ENCODE results near the gene SUCLG1. TPM values are rescaled to one million over a fixed set of nuclear protein-coding genes. Genes with fewer than 3 reads are reported as not detected.

SUCLG1 gene
- total and polyA plus RNA-seq, 2 of the 4 experiments (the other 2 are of a cell fraction), result 50.5 to 52.7 TPM

DNA sequence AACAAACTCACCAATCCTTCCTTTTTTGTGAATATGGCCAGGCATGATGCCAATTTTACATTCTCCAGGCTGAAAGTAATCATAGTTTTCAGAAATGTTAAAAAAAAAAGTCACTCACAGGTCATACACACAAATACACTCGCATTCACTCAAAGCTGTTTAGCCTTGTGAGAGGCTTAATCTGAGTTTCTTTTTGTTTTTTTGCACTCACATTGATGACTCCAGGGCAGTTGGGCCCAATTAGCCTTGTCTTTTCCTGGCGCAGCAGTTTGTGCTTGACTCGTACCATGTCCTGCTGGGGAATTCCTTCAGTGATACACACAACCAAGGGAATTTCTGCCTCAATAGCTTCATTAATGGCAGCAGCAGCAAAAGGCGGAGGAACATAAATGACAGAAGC lies 18.0 kb downstream of the SUCLG1 start:
- Histone ChIP-seq H3K9ac (ENCODE audit: low read depth, low read length) (no peak overlapping the region), H3K23ac (ENCODE audit: low read depth, low read length) (no peak overlapping the region), H4K5ac (ENCODE audit: low read depth, low read length) (no peak overlapping the region), H3K14ac (replicated peaks; ENCODE audit: low read depth, low read length) (no peak overlapping the region), H3K79me1 (ENCODE audit: low read depth in 1 of 2, low read length in 2 of 2) (peaks cover 14 to 17% of the 10 kb centered on the region in 2 experiments), H4K91ac (ENCODE audit: insufficient read depth, low read depth, low read length) (no peak overlapping the region), H3K56ac (ENCODE audit: extremely low read depth, insufficient read depth, low read length) (no peak overlapping the region), H2BK20ac (ENCODE audit: low read depth, low read length) (no peak overlapping the region), H3K4me1 (ENCODE audit: control insufficient read depth, insufficient read depth, low read length) (peaks cover 5% of the 10 kb centered on the region; the same call in 1 of the 2 replicates), H4K20me1 (ENCODE audit: insufficient read depth, low read length) (peaks cover 8% of the 10 kb centered on the region; the same call in 1 of the 2 replicates), H3K9me1 (ENCODE audit: insufficient read depth, low read length) (peaks cover 9% of the 10 kb centered on the region), H3K9me3 (ENCODE audit: control insufficient read depth, insufficient read depth, low read length) (no peaks in the 10 kb centered on the region), H2AK5ac (ENCODE audit: low read depth, low read length) (no peak overlapping the region), H3K27ac (ENCODE audit: insufficient read depth, low read length) (no peak overlapping the region), H3K27me3 (ENCODE audit: control insufficient read depth, insufficient read depth, low read length) (no peaks in the 10 kb centered on the region), H3K4me2 (ENCODE audit: low read depth, low read length) (no peak overlapping the region), H2BK120ac (ENCODE audit: low read depth, low read length) (no peak overlapping the region), H3K18ac (ENCODE audit: low read depth, low read length) (no peak overlapping the region), H2AFZ (replicated peaks; ENCODE audit: low read length, poor library complexity) (no peak overlapping the region), H3K4ac (ENCODE audit: low read depth, low read length) (no peak overlapping the region), H3K4me3 (ENCODE audit: insufficient read depth, low read depth, low read length) (no peak overlapping the region), H2BK15ac (ENCODE audit: low read depth, low read length) (no peak overlapping the region), H3K36me3 (ENCODE audit: control insufficient read depth, insufficient read depth, low read length) (peaks cover 19% of the 10 kb centered on the region), H2BK5ac (ENCODE audit: low read depth, low read length, poor library complexity, severe bottlenecking) (no peak overlapping the region), H2AK9ac (replicated peaks; ENCODE audit: low read depth, low read length, poor library complexity) (no peak overlapping the region), H4K8ac (ENCODE audit: low read depth in 2 of 2, low read length in 2 of 2) (no peak overlapping the region)
- CTCF ChIA-PET, result no interaction called here
- TF ChIP-seq, protein P1, sequence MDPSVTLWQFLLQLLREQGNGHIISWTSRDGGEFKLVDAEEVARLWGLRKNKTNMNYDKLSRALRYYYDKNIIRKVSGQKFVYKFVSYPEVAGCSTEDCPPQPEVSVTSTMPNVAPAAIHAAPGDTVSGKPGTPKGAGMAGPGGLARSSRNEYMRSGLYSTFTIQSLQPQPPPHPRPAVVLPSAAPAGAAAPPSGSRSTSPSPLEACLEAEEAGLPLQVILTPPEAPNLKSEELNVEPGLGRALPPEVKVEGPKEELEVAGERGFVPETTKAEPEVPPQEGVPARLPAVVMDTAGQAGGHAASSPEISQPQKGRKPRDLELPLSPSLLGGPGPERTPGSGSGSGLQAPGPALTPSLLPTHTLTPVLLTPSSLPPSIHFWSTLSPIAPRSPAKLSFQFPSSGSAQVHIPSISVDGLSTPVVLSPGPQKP (IDR thresholded peaks at IDR 0.05; ENCODE audit: borderline replicate concordance, low read depth, low read length), result no peak
- TF ChIP-seq CEBPB (IDR thresholded peaks at IDR 0.05; ENCODE audit: low read depth, low read length) (no peak), RCOR1 (IDR thresholded peaks at IDR 0.05; ENCODE audit: insufficient replicate concordance, low read length) (no peak), MAZ (IDR thresholded peaks at IDR 0.05; ENCODE audit: borderline replicate concordance, low read depth, low read length) (no peak), POLR2A (IDR thresholded peaks at IDR 0.05; ENCODE audit: low read depth, low read length) (no peak)
- intact Hi-C loops (cut with micrococcal nuclease), result no loop called here
- BruUV-seq (replicated peaks), result no TSS peak
- POLR2A ChIA-PET (ENCODE audit: unreplicated experiment), result no interaction called here
- in situ Hi-C loops (cut with MboI; ENCODE audit: low sequenced_read_pairs), result no loop called here
- DNase-seq, result peak; percentile 26
- dilution Hi-C loops (cut with HindIII; ENCODE audit: low sequenced_read_pairs, unreplicated experiment), result no loop called here
- ATAC-seq (ENCODE audit: low read depth), result no peak; the same call in 1 of the 2 replicates
- WGBS, 2 experiments (ENCODE audit: extremely low coverage in 2 of 2, insufficient read length in 1 of 2), result 65% methylated on average over 2 of the region's 4 CpGs; no CpG with 5 or more reads in 1 of the 2 experiments

Measured in IMR-90 (cell line).